ENCODE results near the gene DAPK1.

DAPK1 gene

GRCh38 chr9:87615547-87616148 is 118.0 kb downstream of the DAPK1 start:
- no peak for FAIRE-seq

GRCh38 chr9:87618226-87618625 is 120.6 kb downstream of the DAPK1 start:
- FAIRE-seq = no peak

- no peak for FAIRE-seq
Measured at GRCh38 chr9:87618931-87619330, 121.3 kb downstream of the DAPK1 start.

- FAIRE-seq = no peak
Measured at GRCh38 chr9:87619346-87619745, 121.7 kb downstream of the DAPK1 start.

- FAIRE-seq = no peak
Measured at GRCh38 chr9:87620731-87621322, 123.2 kb downstream of the DAPK1 start.

- FAIRE-seq = no peak
Measured at GRCh38 chr9:87622098-87622497, 124.4 kb downstream of the DAPK1 start.

GRCh38 chr9:87622923-87623322 is 125.3 kb downstream of the DAPK1 start:
- no peak for FAIRE-seq

- no peak for FAIRE-seq
Measured at GRCh38 chr9:87628346-87628745, 130.7 kb downstream of the DAPK1 start.

- FAIRE-seq = no peak
Measured at GRCh38 chr9:87629104-87629503, 131.4 kb downstream of the DAPK1 start.

GRCh38 chr9:87630266-87630665 is 132.6 kb downstream of the DAPK1 start:
- no peak for FAIRE-seq

- no peak for FAIRE-seq
Measured at GRCh38 chr9:87630846-87631245, 133.2 kb downstream of the DAPK1 start.

GRCh38 chr9:87635656-87636501 is 138.2 kb downstream of the DAPK1 start:
- no peak for FAIRE-seq

GRCh38 chr9:87638292-87638691 is 140.6 kb downstream of the DAPK1 start:
- no peak for FAIRE-seq

GRCh38 chr9:87639949-87640348 is 142.3 kb downstream of the DAPK1 start:
- FAIRE-seq = no peak

- FAIRE-seq = no peak
Measured at GRCh38 chr9:87640385-87640795, 142.7 kb downstream of the DAPK1 start.

GRCh38 chr9:87641067-87641466 is 143.4 kb downstream of the DAPK1 start:
- FAIRE-seq = no peak

GRCh38 chr9:87642330-87643106 is 144.9 kb downstream of the DAPK1 start:
- no peak for FAIRE-seq

GRCh38 chr9:87643107-87643650 is 145.5 kb downstream of the DAPK1 start:
- FAIRE-seq = no peak

- FAIRE-seq = no peak
Measured at GRCh38 chr9:87643778-87644570, 146.3 kb downstream of the DAPK1 start.

GRCh38 chr9:87644659-87645058 is 147.0 kb downstream of the DAPK1 start:
- FAIRE-seq = no peak

- FAIRE-seq = no peak
Measured at GRCh38 chr9:87646546-87646945, 148.9 kb downstream of the DAPK1 start.

GRCh38 chr9:87647114-87647513 is 149.4 kb downstream of the DAPK1 start:
- FAIRE-seq = no peak

Data from G401.6 (cell line).